ENCODE data around the gene GIGYF2. TPM values are rescaled to one million over a fixed set of nuclear protein-coding genes. Genes with fewer than 3 reads are reported as not detected.

Gene GIGYF2
- total and polyA plus RNA-seq, 3 donors from 2014 or later = 107 to 173 (median 150) TPM

GRCh38 chr2:232879618-232880494, 182.7 kb downstream of the GIGYF2 start:
- 90 to 95% methylated on average over 8 to 20 of the region's 21 CpGs for WGBS, 2 donors
- intact Hi-C loops (cut with DNase I; ENCODE audit: low total_unique reads) = no loop called here
- H3K27ac ChIP-seq = no peak overlapping the region
- no peaks in the 10 kb centered on the region for H3K36me3 ChIP-seq (ENCODE audit: low read depth, missing control alignments)
- no peak for TF ChIP-seq CTCF (IDR thresholded peaks at IDR 0.05)
- TF ChIP-seq POLR2A (IDR thresholded peaks at IDR 0.05) = no peak
- no peaks in the 10 kb centered on the region for H3K9me3 ChIP-seq
- H3K27me3 ChIP-seq = no peaks in the 10 kb centered on the region
- peaks cover 6% of the 10 kb centered on the region for H3K4me1 ChIP-seq
- H3K4me3 ChIP-seq = no peak overlapping the region
- DNase-seq = no peak

- Histone ChIP-seq H3K27ac (no peak overlapping the region), H3K4me3 (no peak overlapping the region), H3K9me3 (no peaks in the 10 kb centered on the region), H3K4me1 (no peaks in the 10 kb centered on the region), H3K27me3 (no peaks in the 10 kb centered on the region), H3K36me3 (ENCODE audit: low read depth, missing control alignments) (no peaks in the 10 kb centered on the region)
- intact Hi-C loops (cut with DNase I; ENCODE audit: low total_unique reads) = no loop called here
- TF ChIP-seq POLR2A (IDR thresholded peaks at IDR 0.05) = no peak
- no peak for TF ChIP-seq CTCF (IDR thresholded peaks at IDR 0.05)
- no peak for DNase-seq
- 72 to 82% methylated on average over 12 to 17 of the region's 17 CpGs for WGBS, 2 donors
Observed at GRCh38 chr2:232880764-232881351, 183.7 kb downstream of the GIGYF2 start.

GRCh38 chr2:232882085-232882484, 185.0 kb downstream of the GIGYF2 start:
- DNase-seq = no peak
- no peak for TF ChIP-seq CTCF (IDR thresholded peaks at IDR 0.05)
- no peak for TF ChIP-seq POLR2A (IDR thresholded peaks at IDR 0.05)
- intact Hi-C loops (cut with DNase I; ENCODE audit: low total_unique reads) = no loop called here
- Histone ChIP-seq H3K4me1 (no peaks in the 10 kb centered on the region), H3K36me3 (ENCODE audit: low read depth, missing control alignments) (no peaks in the 10 kb centered on the region), H3K27ac (no peak overlapping the region), H3K4me3 (no peak overlapping the region), H3K27me3 (no peaks in the 10 kb centered on the region), H3K9me3 (no peaks in the 10 kb centered on the region)
- WGBS, 2 donors = 93 to 96% methylated on average over 14 to 17 of the region's 17 CpGs

- WGBS, 2 donors = 94 to 95% methylated on average over 13 to 20 of the region's 20 CpGs
- H3K27me3 ChIP-seq = no peaks in the 10 kb centered on the region
- no peak overlapping the region for H3K4me3 ChIP-seq
- no peaks in the 10 kb centered on the region for H3K36me3 ChIP-seq (ENCODE audit: low read depth, missing control alignments)
- H3K27ac ChIP-seq = no peak overlapping the region
- DNase-seq = no peak
- H3K4me1 ChIP-seq = no peaks in the 10 kb centered on the region
- no peaks in the 10 kb centered on the region for H3K9me3 ChIP-seq
- intact Hi-C loops (cut with DNase I; ENCODE audit: low total_unique reads) = no loop called here
- TF ChIP-seq POLR2A (IDR thresholded peaks at IDR 0.05) (no peak), CTCF (IDR thresholded peaks at IDR 0.05) (no peak)
Observed at GRCh38 chr2:232882505-232883115, 185.5 kb downstream of the GIGYF2 start.
